RCC 7860 (cell line): Measurements from ENCODE around the gene ZNF354B.
A peak's percentile ranks its signal among the peaks of the same experiment; 100 is the strongest.
"Not testable (repeated sequence)": the region's sequence is repeated elsewhere in the genome, so short reads cannot be mapped to it uniquely, and the experiment has no call there.

Experiments used
- DNase-seq: peaks from one replicate; pipeline ENCODE4 v3.0.0-alpha.2; 2015; ENCODE audit warnings: low spot score
- FAIRE-seq: peaks from 2 replicates; lab custom pipeline; 2012; peaks lifted over from hg19 to GRCh38; lab: Jason Lieb, UNC

ZNF354B gene

DNA sequence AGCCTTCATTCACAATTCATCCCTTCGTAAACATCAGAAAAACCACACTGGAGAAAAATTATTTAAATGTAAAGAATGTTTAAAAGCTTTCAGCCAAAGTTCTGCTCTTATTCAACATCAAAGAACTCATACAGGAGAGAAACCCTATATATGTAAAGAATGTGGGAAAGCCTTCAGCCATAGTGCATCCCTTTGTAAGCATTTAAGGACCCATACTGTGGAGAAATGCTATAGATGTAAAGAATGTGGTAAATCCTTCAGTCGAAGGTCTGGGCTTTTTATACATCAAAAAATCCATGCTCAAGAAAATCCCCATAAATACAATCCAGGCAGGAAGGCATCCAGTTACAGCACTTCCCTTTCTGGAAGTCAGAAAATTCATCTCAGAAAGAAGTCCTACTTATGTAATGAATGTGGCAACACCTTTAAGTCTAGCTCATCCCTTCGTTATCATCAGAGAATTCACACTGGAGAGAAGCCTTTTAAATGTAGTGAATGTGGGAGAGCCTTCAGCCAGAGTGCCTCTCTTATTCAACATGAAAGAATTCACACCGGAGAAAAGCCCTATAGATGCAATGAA, 23.5 kb downstream of the ZNF354B start:
- FAIRE-seq: not testable (repeated sequence)

GRCh38 chr5:178883815-178884430, 24.2 kb downstream of the ZNF354B start:
- DNase-seq: no peak
- no peak for FAIRE-seq

More for the DNA sequence above, 23.5 kb downstream of the ZNF354B start:
- DNase-seq: not testable (repeated sequence)

GRCh38 chr5:178895615-178896571, 36.1 kb downstream of the ZNF354B start, which contains the start of gene ZFP2:
TSS of gene ZFP2 (plus strand) at chr5:178895913. CDS start at chr5:178931314, 35,401 bp downstream.
- DNase-seq (peak; percentile 25), FAIRE-seq (no peak)

DNA sequence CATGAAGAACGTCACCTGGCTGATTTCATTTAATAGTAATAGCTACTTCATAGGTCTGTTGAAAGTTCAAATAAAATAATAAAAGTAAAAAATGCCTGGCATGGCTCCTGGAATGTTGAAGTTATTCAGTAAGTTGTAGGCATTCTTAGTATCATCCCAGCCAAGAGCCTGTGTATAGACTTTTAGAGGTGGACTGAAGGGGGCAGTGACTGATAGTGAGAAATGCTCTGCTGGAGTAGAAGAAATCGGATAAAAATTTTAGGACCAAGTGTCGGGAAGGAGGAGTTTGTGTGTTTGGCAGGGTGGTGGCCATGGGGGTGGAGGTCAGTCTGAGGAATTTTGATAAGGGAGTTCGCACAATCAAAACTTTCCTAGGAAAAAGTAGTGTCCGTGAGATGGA, 39.5 kb downstream of the ZNF354B start:
- no peak for FAIRE-seq
- no peak for DNase-seq

DNA sequence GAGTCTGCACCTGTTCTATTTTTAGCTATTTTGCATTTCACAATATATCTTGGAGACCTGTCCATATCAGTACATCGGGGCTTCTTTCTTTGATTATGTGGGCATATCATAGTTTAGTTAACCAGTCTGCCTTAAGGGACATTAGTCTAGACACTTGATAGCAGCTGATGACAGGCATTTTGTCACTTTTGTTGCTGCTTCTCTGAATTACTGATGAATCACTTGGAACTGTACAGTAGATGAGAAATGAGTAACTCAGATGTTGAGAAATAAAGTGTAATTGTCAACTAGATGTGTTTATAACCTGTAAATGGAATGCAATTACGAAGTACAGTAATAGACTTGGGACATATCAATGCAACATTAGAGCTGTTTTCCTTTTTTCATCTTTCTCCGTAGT, 43.1 kb downstream of the ZNF354B start:
- no peak for FAIRE-seq

GRCh38 chr5:178931846-178932760, 72.3 kb downstream of the ZNF354B start:
- DNase-seq: no peak
- FAIRE-seq: no peak

More for the DNA sequence above, 43.1 kb downstream of the ZNF354B start:
- peak; percentile 14 for DNase-seq
